ENCODE data around the gene ERICH3.

ERICH3 gene

DNA sequence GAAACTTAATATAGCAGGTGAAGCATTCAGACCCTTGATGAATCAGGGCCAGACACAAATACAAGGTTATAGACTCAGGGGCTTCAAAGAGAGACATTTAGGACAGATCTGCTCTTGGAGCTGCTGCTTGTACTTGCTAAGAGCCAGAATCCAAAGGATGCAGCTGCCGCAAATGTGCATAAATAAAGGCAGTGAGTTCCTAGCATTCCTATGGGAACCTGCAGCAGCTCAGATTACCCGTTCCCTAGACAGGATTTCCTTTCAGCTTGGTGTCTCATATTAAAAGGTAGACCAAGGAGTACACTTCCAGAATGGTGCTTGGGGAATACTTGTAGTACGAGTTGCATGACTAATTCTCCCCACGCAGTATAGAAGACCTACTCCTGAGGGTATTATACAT, 151.4 kb downstream of the ERICH3 start:
- Histone ChIP-seq H3K4me1 (ENCODE audit: control insufficient read depth, insufficient read depth, low read length) (no peaks in the 10 kb centered on the region), H3K27me3 (ENCODE audit: control insufficient read depth, insufficient read depth, low read length) (no peaks in the 10 kb centered on the region), H3K4me3 (ENCODE audit: low read length) (no peak overlapping the region), H3K27ac (ENCODE audit: low read depth, low read length) (no peak overlapping the region), H3K9ac (ENCODE audit: low read length) (no peak overlapping the region), H3K36me3 (ENCODE audit: control insufficient read depth, insufficient read depth, low read length) (no peaks in the 10 kb centered on the region)

Measured in rectal smooth muscle tissue (tissue), 1 donor.